Neutrophil (primary cell): ENCODE data around the gene RPLP2.

Experiments used
- H3K27ac ChIP-seq: fragments of 200-600 bp; sonication (generic); 2 replicates; pipeline ENCODE4 v1.5.1; 2016; ENCODE audit warnings: mild to moderate bottlenecking, moderate library complexity
- H3K27me3 ChIP-seq: fragments of 200-600 bp; sonication (generic); 2 replicates; pipeline ENCODE4 v1.6.0; 2016; ENCODE audit warnings: mild to moderate bottlenecking
- H3K36me3 ChIP-seq: fragments of 200-600 bp; sonication (generic); 2 replicates; pipeline ENCODE4 v1.5.1; 2017
- H3K4me1 ChIP-seq, 2 experiments: fragments of 200-600 bp in 1 of 2; sonication (generic) in 1 of 2; 1 replicate in 1 of 2; 2 replicates in 1 of 2; pipeline versions ENCODE4 v1.5.1 to v1.6.1; 2013 to 2016; ENCODE audit warnings: low read depth in 1 of 2, low read length in 1 of 2, mild to moderate bottlenecking in 1 of 2, moderate library complexity in 1 of 2; ENCODE audit not compliant: control insufficient read depth in 1 of 2, insufficient read depth in 1 of 2
- H3K4me3 ChIP-seq, 2 experiments: fragments of 200-600 bp in 1 of 2; sonication (generic) in 1 of 2; 1 replicate in 1 of 2; 2 replicates in 1 of 2; pipeline ENCODE4 v1.5.1; 2013 to 2016; ENCODE audit warnings: low read depth in 1 of 2, low read length in 1 of 2, mild to moderate bottlenecking in 1 of 2, moderate library complexity in 1 of 2
- H3K9me3 ChIP-seq: fragments of 200-600 bp; sonication (generic); 2 replicates; pipeline ENCODE4 v1.5.1; 2016
- CTCF ChIP-seq: fragments of 200-600 bp; sonication (generic); IDR thresholded peaks from 2 replicates; pipeline ENCODE4 v1.5.1; 2016; ENCODE audit warnings: antibody characterized with exemption

The RPLP2 gene

GRCh38 chr11:841981-842369, 32.2 kb downstream of the RPLP2 start:
- no peaks in the 10 kb centered on the region for H3K9me3 ChIP-seq
- H3K36me3 ChIP-seq = peaks cover 37% of the 10 kb centered on the region
- peak overlapping the region; percentile 93 for H3K27ac ChIP-seq
- no peak for TF ChIP-seq CTCF
- peaks cover 29 to 42% of the 10 kb centered on the region in 2 experiments for H3K4me1 ChIP-seq
- peaks cover 43% of the 10 kb centered on the region for H3K27me3 ChIP-seq
- peak overlapping the region; percentile 71 to 75 for H3K4me3 ChIP-seq

GRCh38 chr11:842370-843002, 32.7 kb downstream of the RPLP2 start, which contains the start of the genes POLR2L and TSPAN4:
TSS of gene POLR2L (minus strand) at chr11:842529. CDS start at chr11:842508, 21 bp downstream.
TSS of gene TSPAN4 (plus strand) at chr11:842852. CDS start at chr11:850305, 7,453 bp downstream.
- H3K4me1 ChIP-seq = peaks cover 29 to 42% of the 10 kb centered on the region in 2 experiments
- peaks cover 31% of the 10 kb centered on the region for H3K36me3 ChIP-seq
- TF ChIP-seq CTCF = no peak
- no peaks in the 10 kb centered on the region for H3K9me3 ChIP-seq
- H3K4me3 ChIP-seq = peak within 1 kb of the TSS; percentile 71 to 75
- H3K27me3 ChIP-seq = peaks cover 48% of the 10 kb centered on the region
- peak within 1 kb of the TSS; percentile 93 for H3K27ac ChIP-seq

- Histone ChIP-seq H3K27me3 (peaks cover 55% of the 10 kb centered on the region), H3K27ac (no peak overlapping the region), H3K4me3 (peak overlapping the region; percentile 71 to 75), H3K36me3 (peaks cover 24% of the 10 kb centered on the region), H3K4me1 (peaks cover 30 to 44% of the 10 kb centered on the region in 2 experiments), H3K9me3 (no peaks in the 10 kb centered on the region)
- no peak for TF ChIP-seq CTCF
Measured at GRCh38 chr11:843086-843734, 33.4 kb downstream of the RPLP2 start.

- Histone ChIP-seq H3K27ac (no peak overlapping the region), H3K4me3 (no peak overlapping the region), H3K9me3 (no peaks in the 10 kb centered on the region), H3K27me3 (peaks cover 64% of the 10 kb centered on the region), H3K36me3 (peaks cover 16% of the 10 kb centered on the region), H3K4me1 (peaks cover 38 to 53% of the 10 kb centered on the region in 2 experiments)
- TF ChIP-seq CTCF = no peak
Measured at GRCh38 chr11:843818-844692, 34.3 kb downstream of the RPLP2 start.
